ENCODE data around the gene CDK16. TPM values are rescaled to one million over a fixed set of nuclear protein-coding genes. Genes with fewer than 3 reads are reported as not detected.

Gene CDK16
- total RNA-seq, 1 donor, result 81.6 TPM

DNA sequence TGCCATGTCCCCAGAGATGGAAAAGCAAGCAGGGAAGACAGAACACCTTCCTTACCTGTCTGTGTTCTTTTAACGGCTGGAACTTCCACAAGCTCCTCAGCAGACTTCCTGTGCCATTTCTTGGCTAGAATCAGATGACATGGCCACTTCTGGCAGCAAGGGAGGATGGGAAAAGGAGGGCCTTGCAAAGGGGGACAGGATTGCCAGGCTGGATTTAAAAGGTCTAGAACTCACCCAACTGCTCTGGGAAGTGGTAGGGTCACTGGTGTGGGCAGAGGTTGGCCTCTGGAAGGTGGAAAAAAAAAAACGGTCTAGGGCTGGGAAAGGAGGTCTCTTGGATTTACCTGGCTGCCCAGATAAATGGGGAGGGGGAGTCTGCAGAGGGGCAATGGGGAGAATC lies 12.7 kb downstream of the CDK16 start:
- TF ChIP-seq, protein P1, sequence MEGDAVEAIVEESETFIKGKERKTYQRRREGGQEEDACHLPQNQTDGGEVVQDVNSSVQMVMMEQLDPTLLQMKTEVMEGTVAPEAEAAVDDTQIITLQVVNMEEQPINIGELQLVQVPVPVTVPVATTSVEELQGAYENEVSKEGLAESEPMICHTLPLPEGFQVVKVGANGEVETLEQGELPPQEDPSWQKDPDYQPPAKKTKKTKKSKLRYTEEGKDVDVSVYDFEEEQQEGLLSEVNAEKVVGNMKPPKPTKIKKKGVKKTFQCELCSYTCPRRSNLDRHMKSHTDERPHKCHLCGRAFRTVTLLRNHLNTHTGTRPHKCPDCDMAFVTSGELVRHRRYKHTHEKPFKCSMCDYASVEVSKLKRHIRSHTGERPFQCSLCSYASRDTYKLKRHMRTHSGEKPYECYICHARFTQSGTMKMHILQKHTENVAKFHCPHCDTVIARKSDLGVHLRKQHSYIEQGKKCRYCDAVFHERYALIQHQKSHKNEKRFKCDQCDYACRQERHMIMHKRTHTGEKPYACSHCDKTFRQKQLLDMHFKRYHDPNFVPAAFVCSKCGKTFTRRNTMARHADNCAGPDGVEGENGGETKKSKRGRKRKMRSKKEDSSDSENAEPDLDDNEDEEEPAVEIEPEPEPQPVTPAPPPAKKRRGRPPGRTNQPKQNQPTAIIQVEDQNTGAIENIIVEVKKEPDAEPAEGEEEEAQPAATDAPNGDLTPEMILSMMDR (IDR thresholded peaks at IDR 0.05; ENCODE audit: insufficient read depth, low read depth, low read length), result no peak
- H3K4me3 ChIP-seq (ENCODE audit: low read depth, low read length), result no peak overlapping the region
- DNase-seq (ENCODE audit: low read depth), result no peak

DNA sequence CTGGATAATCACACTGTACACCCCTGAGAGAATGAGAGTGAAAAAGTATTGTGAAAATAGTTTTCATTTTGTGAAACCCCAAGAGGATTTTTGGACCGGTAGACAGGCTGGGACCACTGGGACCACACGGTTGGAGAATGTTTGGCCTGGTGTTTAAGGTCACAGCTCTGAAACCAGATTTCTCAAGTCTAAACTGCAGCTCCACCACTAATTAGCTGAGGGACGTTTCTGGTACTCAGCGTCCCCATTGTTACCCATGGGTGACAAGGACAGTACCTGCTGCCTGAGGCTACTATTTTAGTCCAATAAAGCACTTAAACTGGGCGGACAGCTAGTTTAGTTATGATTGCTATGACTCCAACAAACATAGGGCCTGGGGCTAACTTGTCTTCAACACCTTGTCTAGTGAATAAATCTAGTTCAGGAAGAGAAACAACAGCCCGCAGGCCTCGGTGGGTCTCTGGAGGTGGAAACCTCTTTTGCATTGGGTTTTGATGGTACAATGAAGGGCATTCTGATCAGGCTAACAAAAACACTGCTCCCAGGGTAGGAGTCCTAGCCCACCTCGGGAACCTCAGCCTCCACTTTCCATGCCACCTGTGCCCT lies 13.8 kb downstream of the CDK16 start:
- H3K4me3 ChIP-seq (ENCODE audit: low read depth, low read length), result peak overlapping the region; percentile 74
- no peak for DNase-seq (ENCODE audit: low read depth)
- TF ChIP-seq, protein P1 (IDR thresholded peaks at IDR 0.05; ENCODE audit: insufficient read depth, low read depth, low read length), result no peak

DNA sequence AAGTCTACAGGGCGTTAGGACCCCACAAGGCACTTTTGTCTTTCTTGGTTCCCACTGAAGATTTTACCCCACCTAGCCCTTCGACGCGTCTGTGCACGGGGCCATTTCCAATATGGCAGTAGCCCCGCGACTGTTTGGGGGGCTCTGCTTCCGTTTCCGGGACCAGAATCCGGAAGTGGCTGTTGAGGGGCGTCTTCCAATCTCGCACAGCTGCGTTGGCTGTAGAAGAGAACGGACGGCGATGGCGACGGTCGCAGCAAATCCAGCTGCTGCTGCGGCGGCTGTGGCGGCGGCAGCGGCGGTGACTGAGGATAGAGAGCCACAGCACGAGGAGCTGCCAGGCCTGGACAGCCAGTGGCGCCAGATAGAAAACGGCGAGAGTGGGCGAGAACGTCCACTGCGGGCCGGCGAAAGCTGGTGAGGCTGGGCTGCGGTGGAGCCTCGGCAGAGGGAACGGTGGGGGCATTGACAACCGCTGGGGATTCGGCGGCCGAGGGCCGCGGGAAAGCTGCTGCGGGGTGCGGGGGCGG lies 14.4 kb downstream of the CDK16 start, which contains the start of gene USP11:
TSS of gene USP11 (plus strand) at position 207 of the 530 bp plus-strand sequence. CDS start at position 242, 35 bp downstream.
- peak within 1 kb of the TSS; percentile 74 for H3K4me3 ChIP-seq (ENCODE audit: low read depth, low read length)
- TF ChIP-seq, protein P1 (IDR thresholded peaks at IDR 0.05; ENCODE audit: insufficient read depth, low read depth, low read length), result no peak
- DNase-seq (ENCODE audit: low read depth), result peak; percentile 45

DNA sequence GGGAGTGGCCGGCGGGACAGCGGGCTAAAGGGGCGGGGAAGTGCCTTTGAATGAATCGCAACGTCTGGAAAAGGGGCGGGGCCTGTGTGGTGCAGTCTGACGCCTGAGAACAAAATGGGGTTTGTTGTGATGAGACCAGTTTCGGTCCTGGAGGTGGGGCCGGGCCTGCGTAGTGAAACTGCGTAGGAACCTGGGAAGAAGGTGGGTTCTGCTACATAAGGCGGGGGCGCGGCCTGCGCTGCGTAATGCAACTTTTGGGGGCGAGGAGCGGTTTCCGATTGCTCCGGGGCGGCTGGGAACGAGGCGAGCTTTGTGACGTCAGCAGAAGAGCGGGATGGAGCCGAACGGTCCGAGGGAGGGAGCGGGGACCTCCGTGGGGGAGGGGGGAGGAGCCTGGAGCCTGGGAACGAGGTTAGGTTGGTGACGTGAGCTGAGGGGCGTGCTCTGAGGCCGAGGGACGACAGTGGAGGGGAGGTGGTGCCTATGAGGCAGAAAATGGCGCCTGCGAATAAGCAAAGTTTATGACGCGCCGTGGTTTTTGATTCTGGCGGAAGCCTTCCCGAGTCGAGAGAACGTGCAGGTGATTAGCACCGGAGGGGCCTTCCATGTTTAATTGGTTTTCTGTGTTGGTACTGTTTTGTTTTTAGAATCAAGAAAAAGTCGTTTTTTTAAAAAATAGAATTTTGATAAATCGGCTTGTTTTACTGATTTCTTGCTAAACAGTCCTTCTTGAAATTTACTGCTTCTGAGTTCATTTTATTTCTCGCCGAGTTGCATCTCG lies 15.0 kb downstream of the CDK16 start:
- peak; percentile 98 for DNase-seq (ENCODE audit: low read depth)
- TF ChIP-seq, protein P1 (IDR thresholded peaks at IDR 0.05; ENCODE audit: insufficient read depth, low read depth, low read length), result no peak

DNA sequence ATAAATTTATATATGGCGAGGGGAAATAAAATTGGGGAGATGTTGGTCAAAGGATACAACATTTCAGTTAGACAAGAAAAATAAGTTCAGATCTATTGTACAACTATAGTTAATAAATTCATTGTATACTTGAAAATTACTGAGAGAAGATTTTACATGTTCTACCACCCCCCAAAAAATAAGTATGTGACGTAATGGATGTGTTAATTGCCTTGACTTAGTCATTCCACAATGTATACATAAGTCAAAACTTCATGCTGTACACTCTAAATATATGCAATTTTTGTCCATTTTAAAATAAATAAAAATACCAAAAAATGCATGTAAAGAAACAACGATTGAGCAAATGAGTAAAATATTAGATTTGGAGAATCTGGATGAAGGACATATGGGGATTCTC lies 16.1 kb downstream of the CDK16 start:
- peak overlapping the region; percentile 74 for H3K4me3 ChIP-seq (ENCODE audit: low read depth, low read length)
- peak; percentile 44 for DNase-seq (ENCODE audit: low read depth)
- TF ChIP-seq, protein P1 (IDR thresholded peaks at IDR 0.05; ENCODE audit: insufficient read depth, low read depth, low read length), result no peak

More for the DNA sequence above, 15.0 kb downstream of the CDK16 start:
- H3K4me3 ChIP-seq (ENCODE audit: low read depth, low read length), result peak overlapping the region; percentile 74

DNA sequence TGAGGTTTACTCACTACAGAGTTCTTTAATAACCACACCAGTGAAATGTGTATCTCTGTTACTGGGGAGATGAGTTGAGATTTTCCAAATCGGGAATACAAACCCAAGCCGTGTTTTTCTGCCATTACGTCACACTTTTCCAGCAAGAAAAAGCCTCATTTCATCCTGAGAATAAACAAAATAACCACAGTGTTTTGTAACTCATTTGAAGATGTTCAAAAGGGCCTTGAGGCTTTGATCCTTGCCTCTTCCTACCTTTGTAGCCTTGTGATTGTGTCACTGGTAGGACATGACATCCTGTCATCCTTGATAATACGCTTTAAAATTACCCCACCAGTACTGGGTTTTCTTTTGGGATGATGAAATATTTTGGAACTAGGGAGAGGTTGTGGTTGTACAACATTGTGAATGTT lies 17.2 kb downstream of the CDK16 start:
- TF ChIP-seq, protein P1 (IDR thresholded peaks at IDR 0.05; ENCODE audit: insufficient read depth, low read depth, low read length), result no peak
- peak; percentile 85 for DNase-seq (ENCODE audit: low read depth)
- H3K4me3 ChIP-seq (ENCODE audit: low read depth, low read length), result no peak overlapping the region
